Epithelial cell of esophagus (primary cell): ENCODE results near the gene HSPA4L.

Experiments used
- DNase-seq: peaks from one replicate; pipeline ENCODE4 v3.0.0; 2010; ENCODE audit warnings: low read depth
- H3K4me3 ChIP-seq: 2 replicates; pipeline ENCODE4 v1.5.1; 2011; ENCODE audit warnings: mild to moderate bottlenecking, low read length, control low read depth
- CTCF ChIP-seq: IDR thresholded peaks from 2 replicates; pipeline ENCODE4 v1.5.1; 2011; ENCODE audit warnings: low read depth, mild to moderate bottlenecking, low read length, control low read depth, inconsistent platforms; ENCODE audit not compliant: insufficient read depth; ENCODE audit errors: missing control alignments

The HSPA4L gene

GRCh38 chr4:127856196-127856812 is 74.2 kb downstream of the HSPA4L start:
- no peak for TF ChIP-seq CTCF
- DNase-seq = no peak
- no peak overlapping the region for H3K4me3 ChIP-seq

GRCh38 chr4:127856813-127857447 is 74.8 kb downstream of the HSPA4L start:
- H3K4me3 ChIP-seq = peak overlapping the region; percentile 27
- DNase-seq = peak; percentile 93
- TF ChIP-seq CTCF = no peak

- no peak for DNase-seq
- TF ChIP-seq CTCF = no peak
- H3K4me3 ChIP-seq = no peak overlapping the region
Observed at GRCh38 chr4:127857641-127858040, 75.5 kb downstream of the HSPA4L start.

GRCh38 chr4:127868196-127868595 is 86.1 kb downstream of the HSPA4L start:
- no peak overlapping the region for H3K4me3 ChIP-seq
- DNase-seq = no peak
- TF ChIP-seq CTCF = no peak

GRCh38 chr4:127870281-127870680 is 88.2 kb downstream of the HSPA4L start:
- TF ChIP-seq CTCF = no peak
- no peak for DNase-seq
- H3K4me3 ChIP-seq = no peak overlapping the region

GRCh38 chr4:127870688-127871087 is 88.6 kb downstream of the HSPA4L start:
- H3K4me3 ChIP-seq = no peak overlapping the region
- DNase-seq = peak; percentile 81

More at GRCh38 chr4:127870688-127871087, 88.6 kb downstream of the HSPA4L start:
- no peak for TF ChIP-seq CTCF
